Fibroblast of villous mesenchyme (primary cell): ENCODE data around the gene GOLGA8R. TPM values are rescaled to one million over a fixed set of nuclear protein-coding genes. Genes with fewer than 3 reads are reported as not detected.
"Not testable (repeated sequence)": the region's sequence is repeated elsewhere in the genome, so short reads cannot be mapped to it uniquely, and the experiment has no call there.

Experiments
- DNase-seq: peaks from one replicate; pipeline ENCODE4 v3.0.0-alpha.2; 2010; ENCODE audit warnings: low read depth
- H3K4me3 ChIP-seq: 2 replicates; pipeline ENCODE4 v1.5.1; 2011; ENCODE audit warnings: low read depth, mild to moderate bottlenecking, low read length
- total RNA-seq: library from RNA; depleted of rRNA; stranded (reverse); fragments of >200 nt; gene quantifications from 2 replicates; pipeline ENCODE4 v1.2.3, GENCODE V29; 2012

GOLGA8R gene, protein sequence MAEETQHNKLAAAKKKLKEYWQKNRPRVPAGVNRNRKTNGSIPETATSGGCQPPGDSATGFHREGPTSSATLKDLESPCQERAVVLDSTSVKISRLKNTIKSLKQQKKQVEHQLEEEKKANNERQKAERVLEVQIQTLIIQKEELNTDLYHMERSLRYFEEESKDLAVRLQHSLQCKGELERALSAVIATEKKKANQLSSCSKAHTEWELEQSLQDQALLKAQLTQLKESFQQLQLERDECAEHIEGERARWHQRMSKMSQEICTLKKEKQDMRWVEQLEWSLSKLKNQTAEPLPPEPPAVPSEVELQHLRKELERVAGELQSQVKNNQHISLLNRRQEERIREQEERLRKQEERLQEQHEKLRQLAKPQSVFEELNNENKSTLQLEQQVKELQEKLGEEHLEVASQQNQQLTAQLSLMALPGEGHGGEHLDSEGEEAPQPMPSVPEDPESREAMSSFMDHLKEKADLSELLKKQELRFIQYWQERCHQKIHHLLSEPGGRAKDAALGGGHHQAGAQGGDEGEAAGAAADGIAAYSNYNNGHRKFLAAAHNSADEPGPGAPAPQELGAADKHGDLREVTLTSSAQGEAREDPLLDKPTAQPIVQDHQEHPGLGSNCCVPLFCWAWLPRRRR
- total RNA-seq = 1.3 and 1.9 TPM in 2 replicates

DNA sequence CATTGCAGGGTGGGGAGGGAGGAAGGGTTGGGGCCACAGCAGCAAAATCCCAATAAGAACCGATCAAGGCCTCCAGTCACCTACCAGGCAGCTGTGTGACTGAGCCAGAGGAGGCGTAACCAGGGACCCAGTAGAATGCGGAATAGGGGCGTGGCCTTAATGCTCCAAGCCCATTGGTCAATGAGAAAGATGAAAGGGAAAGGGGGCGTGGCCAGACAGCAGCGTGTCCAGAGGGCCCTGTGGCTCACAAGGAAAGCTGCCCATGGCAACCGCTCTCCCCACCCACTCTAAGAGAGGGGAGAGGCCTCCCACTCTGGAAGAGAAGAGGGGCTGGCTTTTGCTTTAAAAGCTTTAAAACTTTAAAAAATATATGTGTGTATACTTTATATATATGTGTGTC is at the start of gene GOLGA8R:
Gene GOLGA8R, minus strand, starts transcription at position 101 of the 400 bp plus-strand sequence. Its CDS starts 98 bp downstream, at position 3.
- H3K4me3 ChIP-seq, DNase-seq: not testable (repeated sequence)

DNA sequence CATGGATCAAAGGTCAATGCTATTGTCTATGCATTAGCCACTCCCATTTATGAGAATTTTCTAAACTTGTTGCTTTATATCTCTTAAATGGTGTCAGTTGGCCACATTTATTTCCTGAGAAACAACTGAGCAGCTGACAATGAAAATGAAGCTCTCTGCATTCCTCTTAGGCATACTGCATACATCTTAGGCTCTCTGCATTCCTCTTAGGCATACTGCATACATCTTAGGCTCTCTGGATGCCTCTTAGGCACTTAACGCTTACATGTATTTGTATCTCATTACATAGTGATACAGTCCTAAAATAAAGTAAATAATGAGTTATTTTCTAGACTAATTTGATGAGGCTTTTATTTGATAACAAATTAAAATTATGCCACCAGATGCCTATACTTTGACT is 49.8 kb upstream of the GOLGA8R start:
- H3K4me3 ChIP-seq, DNase-seq: not testable (repeated sequence)

- H3K4me3 ChIP-seq, DNase-seq: not testable (repeated sequence)
These were observed 48.1 kb upstream of the GOLGA8R start for GRCh38 chr15:30462176-30462575.

- not testable (repeated sequence) for H3K4me3 ChIP-seq, DNase-seq
These were observed 38.6 kb upstream of the GOLGA8R start for GRCh38 chr15:30452702-30453101.

DNA sequence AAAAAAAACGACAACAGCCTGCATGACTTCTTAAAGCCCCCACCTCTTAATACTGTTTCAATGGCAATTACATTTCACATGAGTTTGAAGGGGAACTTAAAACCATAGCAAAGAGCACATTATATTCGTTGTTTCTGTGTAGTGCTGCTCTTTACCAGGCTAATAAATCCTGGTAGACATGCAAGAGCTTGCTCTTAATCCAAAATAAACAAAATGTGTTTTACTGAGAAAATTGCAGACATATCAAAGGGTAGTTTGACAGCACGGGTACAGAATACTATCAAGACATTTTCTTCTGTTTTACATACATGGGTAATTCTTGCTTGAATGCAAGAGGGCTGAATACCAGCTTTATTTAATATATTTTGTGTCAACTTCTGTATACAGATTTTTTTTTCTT is 24.3 kb upstream of the GOLGA8R start:
- H3K4me3 ChIP-seq, DNase-seq: not testable (repeated sequence)

GRCh38 chr15:30435878-30436277 is 21.8 kb upstream of the GOLGA8R start:
- not testable (repeated sequence) for H3K4me3 ChIP-seq, DNase-seq

- DNase-seq, H3K4me3 ChIP-seq: not testable (repeated sequence)
These were observed 6.7 kb upstream of the GOLGA8R start for GRCh38 chr15:30420723-30421122.

DNA sequence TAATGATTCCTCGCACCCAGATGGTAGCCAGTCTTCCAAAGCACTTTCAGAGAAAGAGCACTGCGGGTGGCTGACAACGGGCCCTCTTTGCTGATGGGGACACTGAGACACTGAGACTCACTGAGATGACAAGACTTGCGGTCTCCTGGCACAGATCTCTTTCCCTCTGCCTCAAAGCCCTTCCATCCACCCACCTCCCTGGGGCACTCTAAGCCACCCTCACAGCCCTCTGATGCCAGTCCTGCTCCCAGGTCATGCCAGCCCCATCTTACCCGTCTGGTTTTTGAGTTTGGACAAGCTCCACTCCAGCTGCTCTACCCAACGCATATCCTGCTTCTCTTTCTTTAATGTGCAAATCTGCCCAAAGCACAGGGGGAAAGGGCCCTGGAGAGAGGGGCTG is 6.4 kb downstream of the GOLGA8R start:
- H3K4me3 ChIP-seq, DNase-seq: not testable (repeated sequence)

- not testable (repeated sequence) for DNase-seq, H3K4me3 ChIP-seq
These were observed 15.1 kb downstream of the GOLGA8R start for GRCh38 chr15:30398988-30399387.

- not testable (repeated sequence) for H3K4me3 ChIP-seq, DNase-seq
These were observed 20.4 kb downstream of the GOLGA8R start for GRCh38 chr15:30393664-30393991.

- not testable (repeated sequence) for H3K4me3 ChIP-seq, DNase-seq
These were observed 21.0 kb downstream of the GOLGA8R start, which contains the start of gene CHRFAM7A for GRCh38 chr15:30392766-30393663. Gene CHRFAM7A, minus strand, starts transcription at chr15:30393540. Its CDS starts 10,189 bp downstream, at chr15:30383351.

DNA sequence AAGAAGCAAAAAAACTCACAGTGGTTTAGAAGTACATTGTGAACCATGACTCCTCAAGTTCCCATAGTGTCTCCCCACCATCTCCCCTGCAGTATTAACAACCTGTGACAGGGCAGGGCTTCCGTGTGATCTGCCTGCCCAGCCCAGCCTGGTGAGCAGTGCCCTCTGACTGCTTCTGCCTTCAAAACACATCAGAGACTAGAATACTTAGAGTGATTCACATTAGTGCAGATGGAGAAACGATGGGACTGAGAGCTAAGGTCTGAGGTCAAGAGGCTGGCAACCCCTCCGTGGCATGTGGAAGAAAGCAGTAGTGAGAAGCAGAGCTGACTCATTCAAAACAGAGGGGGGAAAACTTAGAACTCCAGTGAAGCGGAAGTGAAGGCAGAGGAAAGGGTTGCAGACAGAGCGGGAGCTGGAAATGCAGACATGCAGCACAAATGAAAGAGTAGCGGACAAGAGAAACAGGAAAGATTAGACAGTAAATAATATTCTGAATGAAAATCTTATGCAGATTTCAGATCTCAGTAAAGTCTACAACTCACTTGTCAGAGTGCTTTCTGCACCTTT is 27.7 kb downstream of the GOLGA8R start:
- not testable (repeated sequence) for DNase-seq, H3K4me3 ChIP-seq

DNA sequence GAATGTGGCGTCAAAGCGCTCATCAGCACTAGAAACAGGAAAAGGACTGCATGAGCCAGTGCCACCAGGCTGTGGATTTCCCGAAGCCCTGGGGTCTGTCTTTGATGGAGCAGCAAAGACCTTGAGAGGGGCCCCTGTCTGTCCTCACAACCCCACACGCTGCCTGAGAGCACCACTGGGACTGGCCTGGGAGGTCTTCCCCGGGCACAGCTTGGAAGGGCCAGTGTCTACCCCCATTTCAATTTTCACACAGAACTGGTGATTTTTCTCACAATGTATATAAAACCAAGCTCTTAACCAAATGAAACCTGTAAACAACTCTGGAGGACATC is 37.0 kb downstream of the GOLGA8R start:
- H3K4me3 ChIP-seq, DNase-seq: not testable (repeated sequence)

DNA sequence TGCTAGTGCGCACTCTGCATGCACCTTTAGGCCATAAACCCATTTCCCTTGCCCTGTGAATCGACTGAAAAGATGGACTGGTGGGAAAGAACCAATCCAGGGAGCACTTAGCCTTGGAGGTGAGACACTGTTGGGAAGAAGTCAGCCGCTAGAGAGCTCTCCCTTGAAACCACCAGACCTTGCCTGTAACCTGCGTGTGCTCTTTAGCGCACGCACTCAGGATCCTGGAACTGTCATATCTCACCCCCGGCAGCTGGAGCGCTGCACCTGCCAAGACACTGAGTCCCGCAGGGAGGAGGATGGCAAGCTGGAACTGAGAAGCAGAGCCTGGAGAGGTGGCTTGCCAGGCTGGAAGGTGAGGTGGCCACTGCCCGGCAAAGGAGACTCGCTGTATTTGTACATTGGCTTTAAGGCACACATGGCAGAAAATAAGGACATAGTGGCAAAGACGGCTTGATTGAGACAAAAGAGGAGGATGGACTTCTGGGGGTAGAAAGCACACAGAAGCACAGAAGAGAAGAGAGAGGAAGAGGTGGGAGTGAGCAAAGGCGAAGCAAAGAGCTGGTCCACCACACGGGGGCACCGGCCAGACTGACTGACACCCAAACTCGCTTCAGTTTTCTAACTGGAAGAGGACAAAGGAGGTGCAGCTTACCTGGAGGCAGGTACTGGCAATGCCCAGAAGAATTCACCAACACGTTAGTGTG is 37.5 kb downstream of the GOLGA8R start:
- not testable (repeated sequence) for DNase-seq, H3K4me3 ChIP-seq

GRCh38 chr15:30375872-30376271 is 38.2 kb downstream of the GOLGA8R start:
- not testable (repeated sequence) for DNase-seq, H3K4me3 ChIP-seq

DNA sequence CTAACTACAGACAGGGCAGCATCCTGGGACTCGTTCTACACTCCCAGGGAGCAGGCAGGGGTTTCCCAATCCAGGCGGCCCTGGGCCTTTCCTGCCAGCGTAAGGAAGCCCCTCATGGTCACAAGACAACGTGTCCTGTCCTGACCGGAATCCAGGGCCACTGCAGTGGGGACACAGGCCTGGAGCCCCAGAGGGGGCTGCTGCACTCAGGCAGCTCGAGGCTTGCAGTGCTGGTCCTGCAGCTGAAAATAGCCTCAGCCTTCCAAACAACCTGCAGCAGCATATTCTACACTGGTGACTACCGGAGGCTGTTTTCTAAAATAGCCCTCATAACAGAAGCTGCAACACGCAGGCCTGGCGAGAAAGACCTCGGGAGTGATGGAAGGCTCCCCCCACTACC is 39.2 kb downstream of the GOLGA8R start:
- DNase-seq, H3K4me3 ChIP-seq: not testable (repeated sequence)

DNA sequence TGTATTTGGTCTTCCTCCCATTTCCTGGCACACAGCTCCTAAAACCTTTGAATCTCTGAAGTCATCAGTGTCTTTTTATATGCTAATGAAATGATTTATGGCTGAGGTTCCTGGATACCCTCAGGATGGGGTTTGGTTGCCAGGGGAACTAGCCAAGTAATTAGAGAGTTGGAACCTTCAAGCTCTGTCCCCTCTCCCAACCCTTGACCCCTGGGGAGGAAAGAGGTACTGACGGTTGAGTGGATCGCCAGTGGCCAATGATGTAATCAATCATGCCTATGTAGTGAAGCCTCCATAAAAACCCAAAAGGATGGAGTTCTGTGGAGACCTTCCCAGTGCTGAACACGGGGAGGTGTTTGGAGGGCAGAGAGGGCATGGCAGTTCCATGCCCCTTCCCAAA is 45.8 kb downstream of the GOLGA8R start:
- H3K4me3 ChIP-seq, DNase-seq: not testable (repeated sequence)

DNA sequence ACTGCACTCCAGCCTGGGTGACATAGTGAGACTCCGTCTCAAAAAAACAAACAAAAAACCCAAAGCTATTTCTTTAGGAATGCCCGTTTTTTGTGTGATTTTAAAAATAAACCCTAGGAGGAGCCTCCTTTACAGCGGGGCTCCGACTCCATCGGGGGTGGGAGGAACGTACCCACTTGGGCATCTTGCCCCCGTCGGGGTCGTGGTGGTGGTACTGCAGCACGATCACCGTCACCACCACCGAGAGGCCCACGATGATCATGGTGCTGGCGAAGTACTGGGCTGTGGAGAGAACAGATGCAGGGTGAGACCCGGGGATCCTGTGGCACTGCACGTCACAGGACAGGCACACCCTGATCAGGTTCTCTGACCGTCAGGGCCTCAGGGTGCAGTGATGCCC is 46.8 kb downstream of the GOLGA8R start:
- not testable (repeated sequence) for DNase-seq

More for the DNA sequence above, 46.8 kb downstream of the GOLGA8R start:
- not testable (repeated sequence) for H3K4me3 ChIP-seq
